ENCODE data around the gene DOK4.

Gene DOK4
- 2.9 to 4.4 reads per million in 2 experiments for total RNA-seq

GRCh38 chr16:57485916-57486857 is at the start of gene DOK4:
Gene DOK4, minus strand, starts transcription at chr16:57486493. Its CDS starts 6,986 bp downstream, at chr16:57479507.
- peak; percentile 74 for DNase-seq (ENCODE audit: low read depth)

- peak; percentile 87 for DNase-seq (ENCODE audit: low read depth)
Observed at GRCh38 chr16:57535680-57536305, 49.5 kb upstream of the DOK4 start.

- no peak for DNase-seq (ENCODE audit: low read depth)
Observed at GRCh38 chr16:57534881-57535658, 48.8 kb upstream of the DOK4 start.

GRCh38 chr16:57534337-57534880 is 48.1 kb upstream of the DOK4 start:
- no peak for DNase-seq (ENCODE audit: low read depth)

- no peak for DNase-seq (ENCODE audit: low read depth)
Observed at GRCh38 chr16:57533431-57534336, 47.4 kb upstream of the DOK4 start.

- DNase-seq (ENCODE audit: low read depth): no peak
Observed at GRCh38 chr16:57532266-57532625, 46.0 kb upstream of the DOK4 start.

- no peak for DNase-seq (ENCODE audit: low read depth)
Observed at GRCh38 chr16:57531635-57532265, 45.5 kb upstream of the DOK4 start.

GRCh38 chr16:57531253-57531575 is 44.9 kb upstream of the DOK4 start:
- no peak for DNase-seq (ENCODE audit: low read depth)

- DNase-seq (ENCODE audit: low read depth): no peak
Observed at GRCh38 chr16:57530522-57531252, 44.4 kb upstream of the DOK4 start.

- peak; percentile 57 for DNase-seq (ENCODE audit: low read depth)
Observed at GRCh38 chr16:57530104-57530521, 43.8 kb upstream of the DOK4 start.

GRCh38 chr16:57529391-57530103 is 43.3 kb upstream of the DOK4 start:
- no peak for DNase-seq (ENCODE audit: low read depth)

GRCh38 chr16:57528499-57529390 is 42.5 kb upstream of the DOK4 start:
- DNase-seq (ENCODE audit: low read depth): no peak

GRCh38 chr16:57527610-57528360 is 41.5 kb upstream of the DOK4 start:
- no peak for DNase-seq (ENCODE audit: low read depth)

- DNase-seq (ENCODE audit: low read depth): no peak
Observed at GRCh38 chr16:57527027-57527426, 40.7 kb upstream of the DOK4 start.

GRCh38 chr16:57526498-57526897 is 40.2 kb upstream of the DOK4 start:
- no peak for DNase-seq (ENCODE audit: low read depth)

GRCh38 chr16:57525761-57526160 is 39.5 kb upstream of the DOK4 start:
- no peak for DNase-seq (ENCODE audit: low read depth)

- no peak for DNase-seq (ENCODE audit: low read depth)
Observed at GRCh38 chr16:57522960-57523359, 36.7 kb upstream of the DOK4 start.
